Measurements from ENCODE around the gene TMEM9B. TPM values are rescaled to one million over a fixed set of nuclear protein-coding genes. Genes with fewer than 3 reads are reported as not detected.
"Not testable (repeated sequence)": the region's sequence is repeated elsewhere in the genome, so short reads cannot be mapped to it uniquely, and the experiment has no call there.

The TMEM9B gene
- total RNA-seq = 10 to 100 TPM; 16.2 to 33.6 (median 30.6) TPM
- 10 to 100 TPM; 62.1 to 83.0 TPM for polyA plus RNA-seq
- total RNA-seq = 10.2 reads per million, percentile 36 among the genes with 10 or more reads in this experiment

- intact Hi-C loops (cut with micrococcal nuclease) = loop anchor here (1.0 to 5.0 kb wide), 15 partner anchors 39 to 1493 kb away; partner anchors contain the start of genes RPL27A (in 2 of the 2), TMEM41B (in 2 of the 2), TRIM66 (in 2 of the 2) and AKIP1 (in 1 of the 2)
- DNase-seq (peak; percentile 35 to 85 (median 66)), ATAC-seq (peak; percentile 90)
- peaks cover 3 to 7% (median 4%) of the 10 kb centered on the region in 5 donors for H3K36me3 Mint-ChIP-seq
- Histone ChIP-seq H3K4me3 (ENCODE audit: low read length) (peak within 1 kb of the TSS; percentile 96), H3K27ac (ENCODE audit: low read depth, low read length) (peak within 1 kb of the TSS; percentile 92), H3K27me3 (ENCODE audit: control insufficient read depth in 2 of 2, insufficient read depth in 2 of 2, low read length in 2 of 2) (no peaks in the 10 kb centered on the region), H3K36me3 (ENCODE audit: control insufficient read depth in 2 of 3, insufficient read depth in 3 of 3, low read length in 3 of 3) (peaks cover 0 to 11% (median 0%) of the 10 kb centered on the region in 3 experiments), H3K9me3 (ENCODE audit: control insufficient read depth in 2 of 3, low read length in 3 of 3) (no peaks in the 10 kb centered on the region), H3K4me1 (ENCODE audit: control insufficient read depth in 2 of 2, insufficient read depth in 2 of 2, low read length in 2 of 2) (peaks cover 13 to 17% of the 10 kb centered on the region in 2 donors)
- peaks cover 17 to 45% (median 32%) of the 10 kb centered on the region in 7 donors for H3K4me1 Mint-ChIP-seq
- ChIA-PET CTCF (interaction anchor here (0.8 to 1.5 kb wide), 3 partner anchors 39 to 51 kb away, joined by 3 to 5 read pairs (median 4); partner anchors contain the start of gene NRIP3), POLR2A (interaction anchor here (0.6 to 2.1 kb wide), 9 partner anchors 8 to 496 kb away, joined by 3 to 27 read pairs (median 5); partner anchors contain the start of genes AKIP1, RPL27A, TRIM66 and ZNF143)
- H3K27ac Mint-ChIP-seq = peak within 1 kb of the TSS; percentile 94 to 99 (median 98)
- H3K4me3 Mint-ChIP-seq = peak within 1 kb of the TSS; percentile 94 to 99 (median 98)
- no peaks in the 10 kb centered on the region for H3K9me3 Mint-ChIP-seq
- no peaks in the 10 kb centered on the region for H3K27me3 Mint-ChIP-seq
Measured at GRCh38 chr11:8964324-8965320, at the start of gene TMEM9B. TSS of gene TMEM9B (minus strand) at chr11:8964442. CDS start at chr11:8964313, 129 bp downstream.

GRCh38 chr11:9013373-9013772 is 49.1 kb upstream of the TMEM9B start:
- Mint-ChIP-seq H3K27me3 (peaks cover 0 to 39% (median 7%) of the 10 kb centered on the region in 5 donors), H3K36me3 (no peaks in the 10 kb centered on the region), H3K9me3 (peaks cover 0 to 3% (median 0%) of the 10 kb centered on the region in 11 donors), H3K4me3 (no peak overlapping the region), H3K4me1 (peaks cover 0 to 27% (median 16%) of the 10 kb centered on the region in 7 donors), H3K27ac (no peak overlapping the region)
- Histone ChIP-seq H3K27me3 (ENCODE audit: control insufficient read depth in 2 of 2, insufficient read depth in 2 of 2, low read length in 2 of 2) (no peaks in the 10 kb centered on the region), H3K4me1 (ENCODE audit: control insufficient read depth in 2 of 2, insufficient read depth in 2 of 2, low read length in 2 of 2) (peaks cover 0 to 9% of the 10 kb centered on the region in 2 donors), H3K4me3 (ENCODE audit: low read length) (no peak overlapping the region), H3K27ac (ENCODE audit: low read depth, low read length) (no peak overlapping the region), H3K9me3 (ENCODE audit: control insufficient read depth in 2 of 3, low read length in 3 of 3) (no peaks in the 10 kb centered on the region), H3K36me3 (ENCODE audit: control insufficient read depth in 2 of 3, insufficient read depth in 3 of 3, low read length in 3 of 3) (no peaks in the 10 kb centered on the region)
- ATAC-seq (no peak), DNase-seq (no peak)
- intact Hi-C loops (cut with micrococcal nuclease) = no loop called here
- CTCF ChIA-PET = interaction anchor here (0.6 to 1.5 kb wide), 3 partner anchors 456 to 1403 kb away, joined by 3 to 9 read pairs (median 6); no protein-coding TSS in a partner anchor
- POLR2A ChIA-PET = no interaction called here

GRCh38 chr11:9009538-9009937 is 45.3 kb upstream of the TMEM9B start:
- CTCF ChIA-PET; H3K27me3 ChIP-seq (ENCODE audit: control insufficient read depth in 2 of 2, insufficient read depth in 2 of 2, low read length in 2 of 2); POLR2A ChIA-PET; H3K9me3 ChIP-seq (ENCODE audit: control insufficient read depth in 2 of 3, low read length in 3 of 3); ATAC-seq; H3K4me3 ChIP-seq (ENCODE audit: low read length); DNase-seq; H3K4me1 ChIP-seq (ENCODE audit: control insufficient read depth in 2 of 2, insufficient read depth in 2 of 2, low read length in 2 of 2); H3K4me1 Mint-ChIP-seq; H3K9me3 Mint-ChIP-seq; H3K36me3 Mint-ChIP-seq; H3K36me3 ChIP-seq (ENCODE audit: control insufficient read depth in 2 of 3, insufficient read depth in 3 of 3, low read length in 3 of 3); H3K27ac Mint-ChIP-seq; H3K27ac ChIP-seq (ENCODE audit: low read depth, low read length); H3K4me3 Mint-ChIP-seq: not testable (repeated sequence)
- H3K27me3 Mint-ChIP-seq = peaks cover 0 to 76% (median 16%) of the 10 kb centered on the region in 5 donors
- intact Hi-C loops (cut with micrococcal nuclease) = loop anchor here in 1 of 2 donors (10.0 kb wide), 1 partner anchor 745 kb away; no protein-coding TSS in a partner anchor

GRCh38 chr11:9008661-9009060 is 44.4 kb upstream of the TMEM9B start:
- H3K4me3 ChIP-seq (ENCODE audit: low read length) = no peak overlapping the region
- intact Hi-C loops (cut with micrococcal nuclease) = loop anchor here in 1 of 2 donors (10.0 kb wide), 1 partner anchor 746 kb away; no protein-coding TSS in a partner anchor
- Mint-ChIP-seq H3K27me3 (peaks cover 0 to 76% (median 16%) of the 10 kb centered on the region in 5 donors), H3K4me1 (peaks cover 7 to 10% (median 8%) of the 10 kb centered on the region in 7 donors), H3K9me3 (peaks cover 0 to 3% (median 0%) of the 10 kb centered on the region in 11 donors), H3K27ac (no peak overlapping the region), H3K4me3 (no peak overlapping the region), H3K36me3 (no peaks in the 10 kb centered on the region)
- H3K36me3 ChIP-seq (ENCODE audit: control insufficient read depth in 2 of 3, insufficient read depth in 3 of 3, low read length in 3 of 3) = no peaks in the 10 kb centered on the region
- H3K9me3 ChIP-seq (ENCODE audit: control insufficient read depth in 2 of 3, low read length in 3 of 3) = no peaks in the 10 kb centered on the region
- ATAC-seq = no peak
- H3K4me1 ChIP-seq (ENCODE audit: control insufficient read depth in 2 of 2, insufficient read depth in 2 of 2, low read length in 2 of 2) = peaks cover 0 to under 1% of the 10 kb centered on the region in 2 donors
- no peak overlapping the region for H3K27ac ChIP-seq (ENCODE audit: low read depth, low read length)
- H3K27me3 ChIP-seq (ENCODE audit: control insufficient read depth in 2 of 2, insufficient read depth in 2 of 2, low read length in 2 of 2) = no peaks in the 10 kb centered on the region
- ChIA-PET POLR2A (no interaction called here), CTCF (no interaction called here)
- DNase-seq = no peak

GRCh38 chr11:9008011-9008550 is 43.8 kb upstream of the TMEM9B start:
- intact Hi-C loops (cut with micrococcal nuclease) = loop anchor here in 1 of 2 donors (10.0 kb wide), 1 partner anchor 747 kb away; no protein-coding TSS in a partner anchor
- CTCF ChIA-PET = no interaction called here
- POLR2A ChIA-PET = no interaction called here
- no peak overlapping the region for H3K4me3 Mint-ChIP-seq
- Histone ChIP-seq H3K36me3 (ENCODE audit: control insufficient read depth in 2 of 3, insufficient read depth in 3 of 3, low read length in 3 of 3) (no peaks in the 10 kb centered on the region), H3K4me3 (ENCODE audit: low read length) (no peak overlapping the region), H3K4me1 (ENCODE audit: control insufficient read depth in 2 of 2, insufficient read depth in 2 of 2, low read length in 2 of 2) (peaks cover 5 to 6% of the 10 kb centered on the region in 2 donors), H3K27ac (ENCODE audit: low read depth, low read length) (no peak overlapping the region), H3K27me3 (ENCODE audit: control insufficient read depth in 2 of 2, insufficient read depth in 2 of 2, low read length in 2 of 2) (no peaks in the 10 kb centered on the region), H3K9me3 (ENCODE audit: control insufficient read depth in 2 of 3, low read length in 3 of 3) (no peaks in the 10 kb centered on the region)
- ATAC-seq (no peak), DNase-seq (no peak)
- H3K27me3 Mint-ChIP-seq = peaks cover 0 to 75% (median 12%) of the 10 kb centered on the region in 5 donors
- peaks cover 0 to 3% (median 0%) of the 10 kb centered on the region in 11 donors for H3K9me3 Mint-ChIP-seq
- H3K4me1 Mint-ChIP-seq = peaks cover 10 to 14% (median 11%) of the 10 kb centered on the region in 7 donors
- H3K27ac Mint-ChIP-seq = no peak overlapping the region
- no peaks in the 10 kb centered on the region for H3K36me3 Mint-ChIP-seq

- H3K27me3 ChIP-seq (ENCODE audit: control insufficient read depth in 2 of 2, insufficient read depth in 2 of 2, low read length in 2 of 2) = peaks cover 3 to 8% of the 10 kb centered on the region in 2 donors
- H3K27ac ChIP-seq (ENCODE audit: low read depth, low read length) = no peak overlapping the region
- peaks cover 8 to 12% of the 10 kb centered on the region in 2 donors for H3K4me1 ChIP-seq (ENCODE audit: control insufficient read depth in 2 of 2, insufficient read depth in 2 of 2, low read length in 2 of 2)
- ChIA-PET CTCF (no interaction called here), POLR2A (no interaction called here)
- H3K36me3 Mint-ChIP-seq = no peaks in the 10 kb centered on the region
- peaks cover 13 to 31% (median 20%) of the 10 kb centered on the region in 7 donors for H3K4me1 Mint-ChIP-seq
- H3K27ac Mint-ChIP-seq = peak overlapping the region in 6 of 9 donors; percentile 3 to 43 (median 14)
- H3K4me3 ChIP-seq (ENCODE audit: low read length) = no peak overlapping the region
- H3K36me3 ChIP-seq (ENCODE audit: control insufficient read depth in 2 of 3, insufficient read depth in 3 of 3, low read length in 3 of 3) = no peaks in the 10 kb centered on the region
- intact Hi-C loops (cut with micrococcal nuclease) = loop anchor here in 1 of 2 donors (10.0 kb wide), 1 partner anchor 750 kb away; no protein-coding TSS in a partner anchor
- ATAC-seq = no peak
- no peaks in the 10 kb centered on the region for H3K9me3 Mint-ChIP-seq
- no peaks in the 10 kb centered on the region for H3K9me3 ChIP-seq (ENCODE audit: control insufficient read depth in 2 of 3, low read length in 3 of 3)
- peak overlapping the region; percentile 55 to 85 (median 76) for H3K4me3 Mint-ChIP-seq
- H3K27me3 Mint-ChIP-seq = peaks cover 17 to 62% (median 28%) of the 10 kb centered on the region in 5 donors
- no peak for DNase-seq
Measured at GRCh38 chr11:9005087-9005486, 40.8 kb upstream of the TMEM9B start.

Data from naive thymus-derived CD4-positive, alpha-beta T cell (primary cell).